Calu3 (cell line): ENCODE results near the gene DSCAM. TPM values are rescaled to one million over a fixed set of nuclear protein-coding genes. Genes with fewer than 3 reads are reported as not detected.

Experiments
- BruUV-seq: library from RNA; stranded (reverse); fragments of 400-500 nt; replicated peaks from 2 replicates; lab custom pipeline; 2021; lab: Mats Ljungman, UMichigan
- CTCF ChIA-PET: fragments of 300-600 bp; sonication (Branson Sonifier 250); formaldehyde crosslinking; loops from one replicate; lab custom pipeline; 2022; ENCODE audit warnings: antibody characterized with exemption; lab: Charles Lee
- DNase-seq: peaks from one replicate; pipeline ENCODE4 v3.0.0; 2022
- H3K27ac Mint-ChIP-seq: one replicate; pipeline ENCODE4 v1.8.0; 2022; ENCODE audit warnings: mixed read lengths; ENCODE audit not compliant: unreplicated experiment
- H3K27me3 Mint-ChIP-seq: one replicate; pipeline ENCODE4 v1.8.0; 2022; ENCODE audit warnings: mixed read lengths; ENCODE audit not compliant: unreplicated experiment
- H3K36me3 Mint-ChIP-seq: one replicate; pipeline ENCODE4 v1.8.0; 2022; ENCODE audit warnings: mild to moderate bottlenecking, moderate library complexity, mixed read lengths; ENCODE audit not compliant: insufficient read depth, unreplicated experiment
- H3K4me1 Mint-ChIP-seq: one replicate; pipeline ENCODE4 v1.8.0; 2022; ENCODE audit warnings: mild to moderate bottlenecking, low read depth, mixed read lengths; ENCODE audit not compliant: unreplicated experiment
- H3K4me3 Mint-ChIP-seq: one replicate; pipeline ENCODE4 v1.8.0; 2022; ENCODE audit warnings: mild to moderate bottlenecking, low read depth, moderate library complexity, mixed read lengths; ENCODE audit not compliant: unreplicated experiment
- H3K9me3 Mint-ChIP-seq: one replicate; pipeline ENCODE4 v1.8.0; 2022; ENCODE audit warnings: low read depth, mixed read lengths; ENCODE audit not compliant: unreplicated experiment
- CTCF ChIP-seq: fragments of 200-600 bp; IDR thresholded peaks from one replicate; pipeline ENCODE4 v1.8.0; 2022; ENCODE audit warnings: antibody characterized with exemption; ENCODE audit not compliant: unreplicated experiment
- intact Hi-C: fragments of 100-400 bp; cut with micrococcal nuclease; formaldehyde crosslinking; loops from one replicate; pipeline ENCODE4 v1.10.0; 2022; ENCODE audit not compliant: unreplicated experiment
- total RNA-seq: library from RNA; stranded (reverse); gene quantifications from 2 replicates; pipeline ENCODE4 v1.2.3, GENCODE V29; 2022

Gene DSCAM
- total RNA-seq, 1 experiment from 2014 or later, result not detected

DNA sequence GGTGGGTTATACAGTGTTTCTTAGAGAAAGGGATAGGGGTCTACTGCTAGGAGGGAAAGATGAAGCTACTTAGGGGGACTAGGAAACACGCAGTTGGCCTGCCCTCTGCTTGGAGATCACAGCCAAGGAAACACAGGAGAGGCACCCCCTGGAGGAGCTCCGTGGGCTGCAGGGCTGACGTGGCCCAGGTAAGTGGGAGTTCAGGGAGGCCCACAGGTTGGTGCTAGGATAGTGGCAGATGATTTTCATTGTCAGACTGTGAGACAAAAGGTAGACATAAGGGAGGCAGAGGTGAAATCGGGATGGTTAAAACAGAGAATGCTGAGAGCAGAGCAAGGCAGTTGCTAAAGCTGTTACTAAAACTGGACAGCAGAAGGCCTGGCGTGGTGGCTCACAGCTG, 463.0 kb downstream of the DSCAM start:
- intact Hi-C loops, result no loop called here
- Mint-ChIP-seq H3K9me3 (peaks cover 16% of the 10 kb centered on the region), H3K27me3 (no peaks in the 10 kb centered on the region), H3K27ac (no peak overlapping the region), H3K36me3 (no peaks in the 10 kb centered on the region), H3K4me3 (no peak overlapping the region), H3K4me1 (no peaks in the 10 kb centered on the region)
- CTCF ChIA-PET, result no interaction called here
- DNase-seq, result no peak
- TF ChIP-seq CTCF, result no peak
- no TSS peak for BruUV-seq

GRCh38 chr21:40381111-40381510, 465.8 kb downstream of the DSCAM start:
- intact Hi-C loops, result no loop called here
- H3K9me3 Mint-ChIP-seq, result peaks cover 23% of the 10 kb centered on the region
- H3K27me3 Mint-ChIP-seq, result no peaks in the 10 kb centered on the region
- no peak for DNase-seq
- no TSS peak for BruUV-seq
- no peaks in the 10 kb centered on the region for H3K4me1 Mint-ChIP-seq
- no peaks in the 10 kb centered on the region for H3K36me3 Mint-ChIP-seq
- H3K27ac Mint-ChIP-seq, result no peak overlapping the region
- no peak overlapping the region for H3K4me3 Mint-ChIP-seq
- no peak for TF ChIP-seq CTCF
- CTCF ChIA-PET, result no interaction called here

- Mint-ChIP-seq H3K4me3 (no peak overlapping the region), H3K27me3 (no peaks in the 10 kb centered on the region), H3K4me1 (no peaks in the 10 kb centered on the region), H3K36me3 (no peaks in the 10 kb centered on the region), H3K9me3 (peaks cover 27% of the 10 kb centered on the region), H3K27ac (no peak overlapping the region)
- no peak for TF ChIP-seq CTCF
- CTCF ChIA-PET, result no interaction called here
- intact Hi-C loops, result no loop called here
- BruUV-seq, result no TSS peak
- no peak for DNase-seq
These were observed 466.8 kb downstream of the DSCAM start for GRCh38 chr21:40379881-40380810.

DNA sequence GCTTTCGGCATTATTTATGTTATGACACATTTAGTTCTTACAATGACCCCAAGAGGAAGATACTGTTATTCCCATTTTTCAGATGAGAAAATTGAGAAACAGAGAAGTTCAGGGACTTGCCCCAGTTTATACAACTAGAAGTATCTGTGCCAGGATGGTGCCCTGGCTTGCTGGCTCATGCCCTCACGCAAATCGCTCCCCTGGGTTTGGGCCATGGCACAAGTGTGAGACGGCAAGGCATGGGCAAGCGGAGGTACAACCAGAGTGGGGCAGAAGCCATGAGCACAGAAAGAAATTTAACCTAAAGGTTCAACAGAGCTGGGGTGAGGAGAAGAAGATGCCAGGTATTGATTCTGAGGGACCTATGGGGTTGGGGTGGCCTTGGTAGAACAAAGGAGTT, 469.8 kb downstream of the DSCAM start:
- no peak for DNase-seq
- Mint-ChIP-seq H3K9me3 (peaks cover 30% of the 10 kb centered on the region), H3K36me3 (no peaks in the 10 kb centered on the region), H3K27ac (no peak overlapping the region), H3K4me1 (no peaks in the 10 kb centered on the region), H3K4me3 (no peak overlapping the region), H3K27me3 (no peaks in the 10 kb centered on the region)
- intact Hi-C loops, result no loop called here
- BruUV-seq, result no TSS peak
- no peak for TF ChIP-seq CTCF
- CTCF ChIA-PET, result no interaction called here
